Endodermal cell (in vitro differentiated cells): ENCODE measurements around the gene UCN2. TPM values are rescaled to one million over a fixed set of nuclear protein-coding genes. Genes with fewer than 3 reads are reported as not detected.
A peak's percentile ranks its signal among the peaks of the same experiment; 100 is the strongest.

ENCODE experiments used
- DNase-seq: peaks from one replicate; pipeline ENCODE4 v3.0.0-alpha.2; 2017
- H3K27ac ChIP-seq: 2 replicates; pipeline ENCODE4 v1.5.1; 2013; ENCODE audit warnings: mild to moderate bottlenecking, low read depth, low read length, moderate library complexity
- H3K27me3 ChIP-seq: 2 replicates; pipeline ENCODE4 v1.6.1; 2013; ENCODE audit warnings: mild to moderate bottlenecking, low read length, moderate library complexity; ENCODE audit not compliant: insufficient read depth, control insufficient read depth, poor library complexity, severe bottlenecking
- H3K36me3 ChIP-seq: 2 replicates; pipeline ENCODE4 v1.7.0; 2013; ENCODE audit warnings: mild to moderate bottlenecking, low read length, moderate library complexity; ENCODE audit not compliant: control insufficient read depth, insufficient read depth
- H3K4me1 ChIP-seq: one replicate; pipeline ENCODE4 v1.7.0; 2013; ENCODE audit warnings: low read length; ENCODE audit not compliant: control insufficient read depth, insufficient read depth
- H3K4me3 ChIP-seq: 2 replicates; pipeline ENCODE4 v1.5.1; 2013; ENCODE audit warnings: mild to moderate bottlenecking, low read length, moderate library complexity
- H3K9ac ChIP-seq: 2 replicates; pipeline ENCODE4 v1.6.1; 2013; ENCODE audit warnings: mild to moderate bottlenecking, low read length, moderate library complexity; ENCODE audit not compliant: poor library complexity, severe bottlenecking; ENCODE audit errors: extremely low read depth
- H3K9me3 ChIP-seq: 2 replicates; pipeline ENCODE4 v1.6.1; 2013; ENCODE audit warnings: mild to moderate bottlenecking, low read length, moderate library complexity; ENCODE audit not compliant: control insufficient read depth
- H3K27ac Mint-ChIP-seq: 2 replicates; pipeline ENCODE4 v1.8.0; 2020; ENCODE audit warnings: mixed read lengths
- H3K27me3 Mint-ChIP-seq: 2 replicates; pipeline ENCODE4 v1.8.0; 2021; ENCODE audit warnings: mild to moderate bottlenecking, mixed read lengths; ENCODE audit not compliant: insufficient read depth
- H3K36me3 Mint-ChIP-seq: 2 replicates; pipeline ENCODE4 v1.8.0; 2020; ENCODE audit warnings: low read depth, mixed read lengths
- H3K4me1 Mint-ChIP-seq: 2 replicates; pipeline ENCODE4 v1.8.0; 2020; ENCODE audit warnings: mixed read lengths
- H3K4me3 Mint-ChIP-seq: 2 replicates; pipeline ENCODE4 v1.8.0; 2020; ENCODE audit warnings: mild to moderate bottlenecking, moderate library complexity, mixed read lengths
- H3K9me3 Mint-ChIP-seq: 2 replicates; pipeline ENCODE4 v1.8.0; 2020; ENCODE audit warnings: mild to moderate bottlenecking, mixed read lengths
- CTCF ChIP-seq: fragments of 200-600 bp; sonication (generic); conservative IDR thresholded peaks from 2 replicates; pipeline ENCODE4 v1.5.0; 2021; ENCODE audit warnings: antibody characterized with exemption, mild to moderate bottlenecking
- WGBS, 2 experiments: methylation state at CpG; one replicate each; pipeline versions ENCODE4 v1.1.5 to v1.1.7; 2013; ENCODE audit warnings: missing lambda C conversion rate in 2 of 2, mixed read lengths in 1 of 2; ENCODE audit not compliant: insufficient coverage in 1 of 2, insufficient read length in 1 of 2; 5-methylcytosine and 5-hydroxymethylcytosine counted together
- total RNA-seq, 2 donors: library from RNA; stranded (reverse); fragmentation: NEBNext Ultra II Directional in 1 of 2; extraction: Animal tissue kit (Norgen Biotek cat#: 25700) in 1 of 2; gene quantifications; 2 replicates in 1 of 2; 3 replicates in 1 of 2; pipeline ENCODE4 v1.2.1, GENCODE V29; 2021

Gene UCN2
- total RNA-seq, 2 donors from 2014 or later = not detected

GRCh38 chr3:48599509-48600285 is 36.1 kb upstream of the UCN2 start:
- Mint-ChIP-seq H3K27ac (no peak overlapping the region), H3K27me3 (peaks cover 3% of the 10 kb centered on the region), H3K36me3 (peaks cover 61% of the 10 kb centered on the region), H3K4me1 (peaks cover 9% of the 10 kb centered on the region), H3K9me3 (no peaks in the 10 kb centered on the region), H3K4me3 (no peak overlapping the region)
- Histone ChIP-seq H3K4me1 (no peaks in the 10 kb centered on the region), H3K27me3 (peaks cover 4% of the 10 kb centered on the region), H3K9me3 (no peaks in the 10 kb centered on the region), H3K9ac (no peak overlapping the region), H3K4me3 (no peak overlapping the region), H3K27ac (no peak overlapping the region), H3K36me3 (peaks cover 57% of the 10 kb centered on the region)
- 96 to 100% methylated on average over 3 to 12 of the region's 12 CpGs for WGBS, 2 experiments
- no peak for TF ChIP-seq CTCF
- no peak for DNase-seq

- Mint-ChIP-seq H3K9me3 (no peaks in the 10 kb centered on the region), H3K27ac (no peak overlapping the region)
- TF ChIP-seq CTCF = no peak
Observed at GRCh38 chr3:48599077-48599501, 35.5 kb upstream of the UCN2 start.

GRCh38 chr3:48598323-48599076 is 34.9 kb upstream of the UCN2 start:
- H3K27me3 ChIP-seq = peaks cover 15% of the 10 kb centered on the region
- Mint-ChIP-seq H3K36me3 (peaks cover 50% of the 10 kb centered on the region), H3K27me3 (peaks cover 9% of the 10 kb centered on the region), H3K9me3 (no peaks in the 10 kb centered on the region), H3K4me1 (peaks cover 13% of the 10 kb centered on the region), H3K4me3 (no peak overlapping the region), H3K27ac (no peak overlapping the region)
- H3K4me1 ChIP-seq = no peaks in the 10 kb centered on the region
- no peak for TF ChIP-seq CTCF
- 88 to 90% methylated on average over 5 of the region's 5 CpGs for WGBS, 2 experiments
- no peak overlapping the region for H3K4me3 ChIP-seq
- peaks cover 45% of the 10 kb centered on the region for H3K36me3 ChIP-seq
- no peaks in the 10 kb centered on the region for H3K9me3 ChIP-seq
- H3K9ac ChIP-seq = no peak overlapping the region
- DNase-seq = no peak
- peak overlapping the region; percentile 68 for H3K27ac ChIP-seq

More at GRCh38 chr3:48599077-48599501, 35.5 kb upstream of the UCN2 start:
- H3K4me1 ChIP-seq = no peaks in the 10 kb centered on the region
- H3K27ac ChIP-seq = no peak overlapping the region
- Mint-ChIP-seq H3K4me3 (no peak overlapping the region), H3K4me1 (peaks cover 13% of the 10 kb centered on the region), H3K36me3 (peaks cover 55% of the 10 kb centered on the region), H3K27me3 (peaks cover 9% of the 10 kb centered on the region)
- H3K36me3 ChIP-seq = peaks cover 51% of the 10 kb centered on the region
- H3K4me3 ChIP-seq = no peak overlapping the region
- no peaks in the 10 kb centered on the region for H3K9me3 ChIP-seq
- H3K9ac ChIP-seq = no peak overlapping the region
- DNase-seq = no peak
- WGBS, 2 experiments = 95 to 97% methylated on average over 11 of the region's 11 CpGs
- H3K27me3 ChIP-seq = peaks cover 10% of the 10 kb centered on the region
